HL-60 (cell line): ENCODE measurements around the gene PSMB5.
A peak's percentile ranks its signal among the peaks of the same experiment; 100 is the strongest.

Experiments used
- CTCF ChIP-seq: IDR thresholded peaks from one replicate; pipeline ENCODE4 v1.5.1; 2011; ENCODE audit warnings: low read length, control low read depth, inconsistent platforms; ENCODE audit not compliant: insufficient read depth
- POLR2AphosphoS5 ChIP-seq: IDR thresholded peaks from 2 replicates; pipeline ENCODE4 v1.6.1; 2012; ENCODE audit warnings: low read depth

DNA sequence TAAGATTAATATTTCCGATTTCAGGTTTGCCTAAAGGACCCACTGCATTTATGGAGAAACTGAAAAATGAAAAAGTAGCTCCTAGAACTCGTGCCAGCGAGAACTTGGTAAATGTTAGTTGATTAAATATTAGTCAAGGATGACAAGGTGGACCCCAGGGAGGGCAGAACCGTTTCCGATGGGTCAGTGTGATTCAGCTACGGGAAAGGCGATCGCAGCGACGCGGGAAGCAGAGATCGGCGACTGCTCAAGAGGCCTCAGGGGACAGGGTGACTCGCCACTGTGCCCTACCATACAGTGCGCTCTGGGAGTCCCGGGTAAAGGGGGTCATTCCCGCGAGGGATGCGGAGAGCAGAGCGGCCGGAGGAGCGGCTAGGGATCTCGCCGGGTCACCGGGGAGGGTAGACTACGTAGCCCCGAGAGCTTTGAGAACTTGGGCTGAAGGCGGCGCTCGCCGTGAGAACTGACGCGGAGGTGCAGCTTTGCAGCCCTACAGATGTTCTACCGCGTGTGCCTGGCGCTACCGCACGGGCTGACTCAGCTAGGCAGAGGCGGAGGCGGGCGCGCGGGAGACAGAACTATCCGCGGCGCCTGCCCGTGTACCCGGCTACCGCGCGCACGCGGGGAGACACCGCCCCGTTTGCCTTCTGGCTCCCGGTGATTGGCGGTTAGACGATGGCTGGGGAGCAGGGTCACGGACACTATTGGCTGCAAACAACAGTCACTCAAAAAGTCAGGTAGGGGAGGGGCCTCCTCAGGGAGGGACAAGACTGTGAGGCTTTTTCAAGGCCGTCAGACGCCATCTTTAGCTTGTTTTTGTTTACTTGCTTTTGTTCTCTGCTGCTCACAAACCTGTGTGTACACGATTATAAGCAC lies 27.9 kb downstream of the PSMB5 start:
- TF ChIP-seq CTCF (peak; percentile 15), POLR2AphosphoS5 (peak; percentile 96)
